ENCODE measurements around the gene YJU2.
A peak's percentile ranks its signal among the peaks of the same experiment; 100 is the strongest.

The YJU2 gene

GRCh38 chr19:4318460-4318859, 71.6 kb downstream of the YJU2 start:
- Histone ChIP-seq H3K9ac (no peak overlapping the region), H3K36me3 (peaks cover 0 to 56% (median 34%) of the 10 kb centered on the region in 11 experiments; a peak in 16 of 22 replicates), H3K4me1 (peaks cover 0 to 31% (median 8%) of the 10 kb centered on the region in 10 experiments; a peak in 11 of 20 replicates), H3K27me3 (no peaks in the 10 kb centered on the region), H3K4me3 (no peak overlapping the region), H4K20me1 (no peaks in the 10 kb centered on the region; a peak in 1 of 22 replicates), H3K27ac (no peak overlapping the region), H3K9me3 (replicated peaks in 1 of 11) (peaks cover 30 to 49% (median 37%) of the 10 kb centered on the region in 11 experiments), H3K4me2 (peak overlapping the region in 4 of 11 experiments; percentile 22 to 65 (median 42); a peak in 6 of 22 replicates)
- no peak for TF ChIP-seq Cebpa-rat (IDR thresholded peaks at IDR 0.05)
